Activated CD4-positive, alpha-beta T cell treated with anti-CD3 and anti-CD28 coated beads for 36 hours (primary cell): ENCODE measurements around the gene KREMEN2. TPM values are rescaled to one million over a fixed set of nuclear protein-coding genes. Genes with fewer than 3 reads are reported as not detected.

Source experiments
- ATAC-seq: fragments of 200-7000 bp; cut with Tn5 transposase; one replicate; pipeline ENCODE4 v1.10.0; 2021; ENCODE audit warnings: mild to moderate bottlenecking, moderate library complexity
- CTCF ChIA-PET: fragments of 350-600 bp; sonication (Branson Sonifier 250); formaldehyde crosslinking; loops from one replicate; lab custom pipeline; 2021; ENCODE audit warnings: antibody characterized with exemption; lab: Charles Lee
- POLR2A ChIA-PET: fragments of 350-600 bp; sonication (Branson Sonifier 250); formaldehyde crosslinking; loops from one replicate; lab custom pipeline; 2021; ENCODE audit warnings: antibody characterized with exemption, inconsistent platforms; lab: Charles Lee
- DNase-seq: peaks from one replicate; pipeline ENCODE4 v3.0.0-alpha.2; 2020
- H3K27ac Mint-ChIP-seq: one replicate; pipeline ENCODE4 v1.8.0; 2021; ENCODE audit warnings: mixed read lengths
- H3K27me3 Mint-ChIP-seq: one replicate; pipeline ENCODE4 v1.8.0; 2021; ENCODE audit warnings: mixed read lengths
- H3K36me3 Mint-ChIP-seq: one replicate; pipeline ENCODE4 v1.8.0; 2021; ENCODE audit warnings: low read depth, mixed read lengths
- H3K4me1 Mint-ChIP-seq: one replicate; pipeline ENCODE4 v1.8.0; 2021; ENCODE audit warnings: mixed read lengths
- H3K4me3 Mint-ChIP-seq: one replicate; pipeline ENCODE4 v1.8.0; 2021; ENCODE audit warnings: mild to moderate bottlenecking, moderate library complexity, mixed read lengths
- H3K9me3 Mint-ChIP-seq: one replicate; pipeline ENCODE4 v1.8.0; 2021; ENCODE audit warnings: low read depth, mixed read lengths
- intact Hi-C, 2 experiments: fragments of 100-400 bp; cut with DNase I in 1 of 2; cut with micrococcal nuclease in 1 of 2; formaldehyde crosslinking; loops; one replicate each; pipeline versions ENCODE4 v1.14.2 to v1.15.1; 2022 to 2024; cut with DNase I, micrococcal nuclease
- total RNA-seq, 2 experiments: library from RNA; stranded (reverse); gene quantifications; one replicate each; pipeline ENCODE4 v1.2.3, GENCODE V29; 2021

KREMEN2 gene, protein sequence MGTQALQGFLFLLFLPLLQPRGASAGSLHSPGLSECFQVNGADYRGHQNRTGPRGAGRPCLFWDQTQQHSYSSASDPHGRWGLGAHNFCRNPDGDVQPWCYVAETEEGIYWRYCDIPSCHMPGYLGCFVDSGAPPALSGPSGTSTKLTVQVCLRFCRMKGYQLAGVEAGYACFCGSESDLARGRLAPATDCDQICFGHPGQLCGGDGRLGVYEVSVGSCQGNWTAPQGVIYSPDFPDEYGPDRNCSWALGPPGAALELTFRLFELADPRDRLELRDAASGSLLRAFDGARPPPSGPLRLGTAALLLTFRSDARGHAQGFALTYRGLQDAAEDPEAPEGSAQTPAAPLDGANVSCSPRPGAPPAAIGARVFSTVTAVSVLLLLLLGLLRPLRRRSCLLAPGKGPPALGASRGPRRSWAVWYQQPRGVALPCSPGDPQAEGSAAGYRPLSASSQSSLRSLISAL
- total RNA-seq: not detected

- peaks cover 31% of the 10 kb centered on the region for H3K27me3 Mint-ChIP-seq
- peaks cover 32% of the 10 kb centered on the region for H3K4me1 Mint-ChIP-seq
- POLR2A ChIA-PET: no interaction called here
Measured at GRCh38 chr16:2963723-2964474, at the start of gene KREMEN2. Gene KREMEN2 (plus strand): TSS chr16:2964275. CDS start chr16:2964521, 246 bp downstream.

DNA sequence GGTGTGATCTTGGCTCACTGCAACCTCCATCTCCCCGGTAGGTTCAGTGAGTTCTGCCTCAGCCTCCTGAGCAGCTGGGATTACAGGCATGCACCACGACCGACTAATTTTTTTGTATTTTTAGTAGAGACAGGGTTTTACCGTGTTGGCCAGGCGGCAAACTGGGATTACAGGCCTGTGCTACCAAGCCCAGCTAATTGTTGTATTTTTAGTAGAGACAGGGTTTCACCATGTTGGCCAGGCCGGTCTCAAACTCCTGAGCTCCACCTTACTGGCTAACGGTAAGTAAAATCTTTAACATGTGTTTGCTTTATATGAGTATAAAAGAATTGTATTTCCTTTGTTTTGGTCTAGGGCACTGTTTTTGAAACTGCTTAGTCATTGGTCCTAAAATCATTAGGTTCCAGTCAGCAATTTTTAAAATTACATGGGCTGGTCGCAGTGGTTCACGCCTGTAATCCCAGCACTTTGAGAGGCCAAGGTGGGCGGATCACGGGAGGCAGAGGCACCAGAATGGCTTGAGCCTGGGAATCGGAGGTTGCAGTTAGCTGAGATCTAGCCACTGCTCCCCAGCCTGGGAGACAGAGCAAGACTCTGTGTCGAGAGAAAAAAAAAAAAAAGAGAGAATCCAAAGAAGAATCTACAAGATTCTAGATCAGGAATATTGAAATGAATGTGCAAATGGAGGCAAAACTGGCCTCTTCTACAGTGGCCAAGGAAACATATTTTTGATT is 48.7 kb upstream of the KREMEN2 start:
- H3K4me1 Mint-ChIP-seq: peaks cover 33% of the 10 kb centered on the region
- H3K27me3 Mint-ChIP-seq: no peaks in the 10 kb centered on the region
- intact Hi-C loops: loop anchor here in 1 of 2 experiments (10.0 kb wide), 1 partner anchor 189 kb away; no protein-coding TSS in a partner anchor
- no peaks in the 10 kb centered on the region for H3K9me3 Mint-ChIP-seq
- peaks cover 16% of the 10 kb centered on the region for H3K36me3 Mint-ChIP-seq
- DNase-seq (no peak), ATAC-seq (no peak)
- H3K27ac Mint-ChIP-seq: peak overlapping the region; percentile 63
- ChIA-PET POLR2A (no interaction called here), CTCF (interaction anchor here (0.9 to 3.0 kb wide), 4 partner anchors 9 to 44 kb away, joined by 3 to 11 read pairs (median 3); no protein-coding TSS in a partner anchor)
- no peak overlapping the region for H3K4me3 Mint-ChIP-seq

More at GRCh38 chr16:2963723-2964474, at the start of gene KREMEN2:
- Mint-ChIP-seq H3K9me3 (no peaks in the 10 kb centered on the region), H3K36me3 (peaks cover 2% of the 10 kb centered on the region), H3K4me3 (peak within 1 kb of the TSS; percentile 57), H3K27ac (no peak within 1 kb of the TSS)
- peak; percentile 23 for ATAC-seq
- DNase-seq: peak; percentile 67
- CTCF ChIA-PET: interaction anchor here (0.7 to 1.3 kb wide), 8 partner anchors 11 to 150 kb away, joined by 3 to 6 read pairs (median 4); no protein-coding TSS in a partner anchor
- intact Hi-C loops: no loop called here

GRCh38 chr16:2919511-2920255 is 44.4 kb upstream of the KREMEN2 start:
- H3K9me3 Mint-ChIP-seq: no peaks in the 10 kb centered on the region
- no peaks in the 10 kb centered on the region for H3K27me3 Mint-ChIP-seq
- H3K27ac Mint-ChIP-seq: no peak overlapping the region
- peaks cover 18% of the 10 kb centered on the region for H3K4me1 Mint-ChIP-seq
- intact Hi-C loops: loop anchor here (1.0 to 10.0 kb wide), 6 partner anchors 8 to 185 kb away; no protein-coding TSS in a partner anchor
- ATAC-seq (peak; percentile 60), DNase-seq (peak; percentile 72)
- CTCF ChIA-PET: interaction anchor here (0.6 to 3.7 kb wide), 15 partner anchors 8 to 66 kb away, joined by 3 to 12 read pairs (median 4); partner anchors contain the start of genes FLYWCH1 and FLYWCH2
- POLR2A ChIA-PET: no interaction called here
- no peak overlapping the region for H3K4me3 Mint-ChIP-seq
- peaks cover 20% of the 10 kb centered on the region for H3K36me3 Mint-ChIP-seq

- Mint-ChIP-seq H3K4me3 (no peak overlapping the region), H3K4me1 (peaks cover 17% of the 10 kb centered on the region), H3K27ac (no peak overlapping the region), H3K36me3 (peaks cover 13% of the 10 kb centered on the region), H3K27me3 (no peaks in the 10 kb centered on the region), H3K9me3 (no peaks in the 10 kb centered on the region)
- no peak for DNase-seq
- POLR2A ChIA-PET: no interaction called here
- intact Hi-C loops: no loop called here
- CTCF ChIA-PET: interaction anchor here (1.6 to 1.7 kb wide), 2 partner anchors 10 to 83 kb away, joined by 3 to 6 read pairs; no protein-coding TSS in a partner anchor
- no peak for ATAC-seq
Measured at GRCh38 chr16:2923481-2923880, 40.6 kb upstream of the KREMEN2 start.

DNA sequence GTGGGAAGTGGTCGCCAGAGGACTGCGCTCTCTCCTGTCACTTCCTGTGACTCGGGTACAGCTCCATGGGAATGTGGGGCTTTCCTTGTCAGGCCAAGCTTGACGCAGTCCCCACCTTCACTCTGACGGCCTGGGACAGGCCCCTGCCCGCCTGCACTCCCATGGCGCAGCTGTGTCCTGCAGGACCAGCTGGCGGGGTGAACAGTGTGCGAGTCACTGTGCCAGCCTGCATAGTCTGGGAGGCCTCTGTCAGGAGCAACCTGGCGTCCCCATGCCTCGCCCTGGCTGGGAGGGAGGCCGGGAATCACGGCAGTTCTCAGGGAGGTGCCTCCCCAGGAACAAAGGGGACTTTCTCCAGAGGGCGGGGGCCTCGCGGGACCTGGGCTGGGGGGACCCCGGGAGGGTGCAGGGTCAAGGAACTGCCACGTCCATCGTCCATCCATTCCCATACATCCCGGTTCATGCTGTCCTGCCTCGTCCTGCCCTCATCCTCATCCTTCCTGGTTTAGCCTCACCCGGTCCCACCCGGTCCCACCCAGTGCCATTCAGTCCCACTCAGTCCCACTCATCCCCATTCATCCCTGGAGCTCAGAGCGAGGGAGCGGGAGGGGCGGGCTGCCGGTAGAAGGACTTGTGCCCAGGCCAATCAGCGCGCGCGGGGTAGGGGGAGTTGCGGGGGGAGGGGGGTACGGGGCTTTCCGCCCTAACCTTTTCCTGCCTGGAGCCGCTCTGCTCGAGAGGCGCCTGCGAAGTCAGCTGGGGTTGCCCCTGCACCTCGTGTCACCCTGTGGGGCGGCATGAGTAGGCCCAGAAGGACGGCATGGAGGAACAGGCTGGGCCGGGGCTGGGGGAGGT is 38.9 kb upstream of the KREMEN2 start:
- intact Hi-C loops: no loop called here
- no peak overlapping the region for H3K27ac Mint-ChIP-seq
- POLR2A ChIA-PET: no interaction called here

GRCh38 chr16:2925951-2926649 is 38.0 kb upstream of the KREMEN2 start:
- Mint-ChIP-seq H3K36me3 (peaks cover 7% of the 10 kb centered on the region), H3K4me3 (no peak overlapping the region), H3K27ac (no peak overlapping the region), H3K4me1 (peaks cover 11% of the 10 kb centered on the region), H3K27me3 (no peaks in the 10 kb centered on the region), H3K9me3 (no peaks in the 10 kb centered on the region)
- ChIA-PET POLR2A (no interaction called here), CTCF (interaction anchor here (0.6 to 2.4 kb wide), 14 partner anchors 11 to 103 kb away, joined by 3 to 26 read pairs (median 4); partner anchors contain the start of genes FLYWCH1 and FLYWCH2)
- ATAC-seq (no peak), DNase-seq (no peak)
- intact Hi-C loops: loop anchor here (2.0 kb wide), 3 partner anchors 21 to 51 kb away; partner anchors contain the start of gene FLYWCH2 (in 1 of the 2)

More for the DNA sequence above, 38.9 kb upstream of the KREMEN2 start:
- CTCF ChIA-PET: interaction anchor here (1.1 kb wide), 1 partner anchor 49 kb away, joined by 3 read pairs; no protein-coding TSS in a partner anchor
- no peak overlapping the region for H3K4me3 Mint-ChIP-seq
- no peaks in the 10 kb centered on the region for H3K27me3 Mint-ChIP-seq
- DNase-seq (no peak), ATAC-seq (no peak)
- H3K36me3 Mint-ChIP-seq: peaks cover 7% of the 10 kb centered on the region
- no peaks in the 10 kb centered on the region for H3K9me3 Mint-ChIP-seq
- H3K4me1 Mint-ChIP-seq: peaks cover 11% of the 10 kb centered on the region

GRCh38 chr16:2926650-2926999 is 37.5 kb upstream of the KREMEN2 start:
- Mint-ChIP-seq H3K27me3 (no peaks in the 10 kb centered on the region), H3K27ac (no peak overlapping the region)
- POLR2A ChIA-PET: interaction anchor here (0.9 kb wide), 1 partner anchor 59 kb away, joined by 3 read pairs; no protein-coding TSS in a partner anchor

DNA sequence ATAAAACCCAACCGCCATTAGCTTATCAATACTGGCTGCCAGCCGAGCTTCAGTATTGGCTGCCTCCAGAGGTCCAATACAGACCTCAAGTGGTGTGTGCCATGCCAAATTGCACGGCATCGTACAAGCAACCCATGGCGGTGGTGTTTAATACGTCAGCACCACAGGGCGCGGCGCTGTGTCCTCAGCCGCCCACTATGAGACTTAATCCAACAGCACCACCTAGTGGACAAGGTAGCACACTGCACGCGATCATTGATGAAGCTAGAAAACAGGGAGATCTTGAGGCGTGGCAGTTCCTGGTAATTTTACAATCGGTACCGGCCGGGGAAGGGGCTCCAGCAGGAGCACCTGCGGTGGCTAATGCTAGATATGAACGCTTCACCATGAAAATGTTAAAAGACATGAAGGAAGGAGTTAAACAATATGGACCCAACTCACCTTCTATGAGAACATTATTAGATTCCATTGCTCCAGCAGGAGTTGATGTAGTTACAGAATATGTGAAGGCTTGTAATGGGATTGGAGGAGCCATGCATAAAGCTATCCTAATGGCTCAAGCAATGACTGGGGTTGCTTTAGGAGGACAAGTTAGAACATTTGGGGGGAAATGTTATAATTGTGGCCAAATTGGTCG is 36.9 kb upstream of the KREMEN2 start:
- no peak overlapping the region for H3K27ac Mint-ChIP-seq
- H3K27me3 Mint-ChIP-seq: no peaks in the 10 kb centered on the region
- DNase-seq (peak; percentile 93), ATAC-seq (peak; percentile 99)
- POLR2A ChIA-PET: interaction anchor here (0.6 to 0.9 kb wide), 2 partner anchors 44 to 59 kb away, joined by 3 to 5 read pairs; partner anchors contain the start of gene FLYWCH2
- H3K4me1 Mint-ChIP-seq: peaks cover 11% of the 10 kb centered on the region
- H3K9me3 Mint-ChIP-seq: no peaks in the 10 kb centered on the region
- CTCF ChIA-PET: interaction anchor here (0.6 to 2.4 kb wide), 26 partner anchors 9 to 960 kb away, joined by 3 to 26 read pairs (median 4); partner anchors contain the start of genes FLYWCH1 and FLYWCH2
- peaks cover 7% of the 10 kb centered on the region for H3K36me3 Mint-ChIP-seq
- H3K4me3 Mint-ChIP-seq: no peak overlapping the region
- intact Hi-C loops: loop anchor here (1.0 to 2.0 kb wide), 8 partner anchors 8 to 88 kb away; partner anchors contain the start of gene FLYWCH2 (in 1 of the 2)

More at GRCh38 chr16:2926650-2926999, 37.5 kb upstream of the KREMEN2 start:
- Mint-ChIP-seq H3K9me3 (no peaks in the 10 kb centered on the region), H3K4me3 (no peak overlapping the region), H3K36me3 (peaks cover 7% of the 10 kb centered on the region), H3K4me1 (peaks cover 11% of the 10 kb centered on the region)
- CTCF ChIA-PET: interaction anchor here (0.6 to 2.4 kb wide), 20 partner anchors 8 to 104 kb away, joined by 3 to 26 read pairs (median 4); partner anchors contain the start of genes FLYWCH1 and FLYWCH2
- no peak for DNase-seq
- ATAC-seq: no peak
- intact Hi-C loops: loop anchor here (2.0 kb wide), 3 partner anchors 22 to 52 kb away; partner anchors contain the start of gene FLYWCH2 (in 1 of the 2)
